Liver (tissue), 9 donors: ENCODE measurements around the gene BICDL1. TPM values are rescaled to one million over a fixed set of nuclear protein-coding genes. Genes with fewer than 3 reads are reported as not detected.

Experiments used
- DNase-seq: peaks from one replicate; pipeline ENCODE4 v3.0.0-alpha.2; 2017; ENCODE audit warnings: low spot score
- H3K27ac ChIP-seq, 2 donors: one replicate each; pipeline ENCODE4 v1.7.0; 2013; ENCODE audit warnings: inconsistent platforms in 2 of 2, low read length in 2 of 2, control low read depth in 1 of 2, low read depth in 1 of 2, mild to moderate bottlenecking in 1 of 2
- H3K27me3 ChIP-seq, 4 donors: one replicate each; pipeline versions ENCODE4 v1.6.1 to v1.7.0; 2013; ENCODE audit warnings: low read length in 3 of 4, inconsistent platforms in 1 of 4, mild to moderate bottlenecking in 1 of 4, moderate library complexity in 1 of 4; ENCODE audit not compliant: control insufficient read depth in 4 of 4, insufficient read depth in 4 of 4
- H3K36me3 ChIP-seq, 4 donors: one replicate each; pipeline versions ENCODE4 v1.6.1 to v1.7.0; 2013; ENCODE audit warnings: low read length in 3 of 4, mild to moderate bottlenecking in 3 of 4, low read depth in 1 of 4, moderate library complexity in 1 of 4; ENCODE audit not compliant: control insufficient read depth in 4 of 4, insufficient read depth in 3 of 4
- H3K4me1 ChIP-seq, 4 donors: one replicate each; pipeline versions ENCODE4 v1.6.1 to v1.7.0; 2013; ENCODE audit warnings: low read length in 3 of 4, mild to moderate bottlenecking in 3 of 4, moderate library complexity in 1 of 4; ENCODE audit not compliant: control insufficient read depth in 4 of 4, insufficient read depth in 4 of 4
- H3K4me3 ChIP-seq, 3 donors: one replicate each; pipeline versions ENCODE4 v1.6.1 to v1.7.0; 2013; ENCODE audit warnings: low read length in 3 of 3, control low read depth in 1 of 3, low read depth in 1 of 3, mild to moderate bottlenecking in 1 of 3
- H3K9ac ChIP-seq, 2 donors: one replicate each; pipeline ENCODE4 v1.7.0; 2013; ENCODE audit warnings: low read length in 2 of 2, mild to moderate bottlenecking in 2 of 2, moderate library complexity in 2 of 2, control low read depth in 1 of 2, low read depth in 1 of 2
- H3K9me3 ChIP-seq, 4 donors: one replicate each; pipeline versions ENCODE4 v1.6.1 to v1.7.0; 2013; ENCODE audit warnings: low read length in 3 of 4; ENCODE audit not compliant: control insufficient read depth in 4 of 4
- EGR1 ChIP-seq, 2 donors: IDR thresholded peaks; 2 replicates each; pipeline ENCODE4 v1.6.1; 2016 to 2018; ENCODE audit warnings: antibody characterized with exemption in 2 of 2, low read depth in 2 of 2
- FOXA1 ChIP-seq: IDR thresholded peaks from 2 replicates; pipeline ENCODE4 v1.6.1; 2016; ENCODE audit warnings: antibody characterized with exemption
- FOXA2 ChIP-seq: IDR thresholded peaks from 2 replicates; pipeline ENCODE4 v1.6.1; 2016; ENCODE audit warnings: antibody characterized with exemption
- GABPA ChIP-seq, 2 donors: IDR thresholded peaks in 1 of 2; conservative IDR thresholded peaks in 1 of 2; 2 replicates each; pipeline ENCODE4 v1.6.1; 2016; ENCODE audit warnings: antibody characterized with exemption in 2 of 2, mild to moderate bottlenecking in 1 of 2, moderate library complexity in 1 of 2
- HNF4A ChIP-seq, 2 donors: conservative IDR thresholded peaks; 2 replicates each; pipeline ENCODE4 v1.6.1; 2016; ENCODE audit warnings: antibody characterized with exemption in 2 of 2, mild to moderate bottlenecking in 2 of 2
- HNF4G ChIP-seq: IDR thresholded peaks from 2 replicates; pipeline ENCODE4 v1.6.1; 2016; ENCODE audit warnings: antibody characterized with exemption
- JUND ChIP-seq, 2 donors: IDR thresholded peaks; 2 replicates each; pipeline ENCODE4 v1.6.1; 2016; ENCODE audit warnings: antibody characterized with exemption in 2 of 2
- NR2F2 ChIP-seq: IDR thresholded peaks from 2 replicates; pipeline ENCODE4 v1.6.1; 2016; ENCODE audit warnings: antibody characterized with exemption
- RAD21 ChIP-seq, 2 donors: IDR thresholded peaks; 2 replicates each; pipeline ENCODE4 v1.6.1; 2016; ENCODE audit warnings: antibody characterized with exemption in 2 of 2, mild to moderate bottlenecking in 2 of 2
- RXRA ChIP-seq, 2 donors: IDR thresholded peaks; 2 replicates each; pipeline ENCODE4 v1.6.1; 2017 to 2018; ENCODE audit warnings: antibody characterized with exemption in 2 of 2, mild to moderate bottlenecking in 1 of 2
- SP1 ChIP-seq: IDR thresholded peaks from 2 replicates; pipeline ENCODE4 v1.6.1; 2018; ENCODE audit warnings: antibody characterized with exemption, mild to moderate bottlenecking
- TAF1 ChIP-seq: conservative IDR thresholded peaks from 2 replicates; pipeline ENCODE4 v1.6.1; 2016; ENCODE audit warnings: antibody characterized with exemption, mild to moderate bottlenecking
- YY1 ChIP-seq: IDR thresholded peaks from 2 replicates; pipeline ENCODE4 v1.6.1; 2016; ENCODE audit warnings: antibody characterized with exemption, mild to moderate bottlenecking
- WGBS: extraction: QIAGEN DNeasy Blood & Tissue Kit; methylation state at CpG from one replicate; pipeline ENCODE4 v1.1.7; 2013; 5-methylcytosine and 5-hydroxymethylcytosine counted together
- polyA plus RNA-seq, 2 donors: library from polyadenylated mRNA; stranded (reverse) in 1 of 2; unstranded in 1 of 2; fragments of 200-250 nt in 1 of 2; fragments of >200 nt in 1 of 2; fragmentation: Nextera tagmentation in 1 of 2; extraction: Ambion mirVana in 1 of 2; gene quantifications; one replicate each; pipeline versions ENCODE4 v1.2.1 to v1.2.3, GENCODE V29; 2013 to 2015
- total RNA-seq, 2 donors: library from RNA; depleted of rRNA; stranded (reverse); fragments of >200 nt; gene quantifications; one replicate each; pipeline ENCODE4 v1.2.3, GENCODE V29; 2014
- TF ChIP-seq, protein P1 (sequence below): IDR thresholded peaks from 2 replicates; pipeline ENCODE4 v1.6.1; 2016; ENCODE audit warnings: antibody characterized with exemption, mild to moderate bottlenecking
- TF ChIP-seq, protein P2 (sequence below): IDR thresholded peaks from 2 replicates; pipeline ENCODE4 v1.6.1; 2016; ENCODE audit warnings: antibody characterized with exemption
- TF ChIP-seq, protein P3 (sequence below): IDR thresholded peaks from 2 replicates; pipeline ENCODE4 v1.6.1; 2016; ENCODE audit warnings: antibody characterized with exemption
- TF ChIP-seq, protein P4 (sequence below): fragments of 150-350 bp; IDR thresholded peaks from 2 replicates; pipeline ENCODE4 v1.5.1; 2017; ENCODE audit warnings: improper control_type of control experiment, low read depth, low read length; ENCODE audit not compliant: missing input control
- TF ChIP-seq, protein P5 (sequence below): IDR thresholded peaks from 2 replicates; pipeline ENCODE4 v1.6.1; 2016; ENCODE audit warnings: antibody characterized with exemption
- donor health status: healthy.
- donor health status: healthy.
- donor health status: healthy.
- donor health status: healthy.
- donor health status: healthy.

The BICDL1 gene
- total and polyA plus RNA-seq, 4 donors = 0.65 to 3.8 (median 2.3) TPM

DNA sequence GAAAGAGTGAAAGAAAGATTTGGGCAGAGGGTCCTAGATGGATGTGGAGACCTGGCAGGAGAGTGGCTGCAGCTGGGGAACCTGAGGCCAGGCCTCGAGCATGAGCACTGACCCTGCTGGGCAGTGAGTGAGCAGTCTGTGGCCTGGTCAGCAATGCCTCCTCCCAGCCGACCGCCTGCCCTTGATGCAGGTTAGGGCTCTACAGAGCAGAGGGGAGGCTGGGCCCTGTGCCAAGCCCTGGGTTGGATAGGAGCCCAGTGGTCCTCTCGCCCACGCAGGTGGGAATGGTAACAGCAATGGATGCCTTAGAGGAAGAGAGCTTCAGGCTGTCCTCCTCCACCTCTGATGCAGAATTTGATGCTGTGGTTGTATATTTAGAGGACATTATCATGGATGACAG, 67.7 kb downstream of the BICDL1 start:
- no peak overlapping the region for H3K27ac ChIP-seq
- no peak for TF ChIP-seq YY1
- TF ChIP-seq SP1 = no peak
- TF ChIP-seq RXRA (IDR thresholded peaks at IDR 0.05) = no peak
- TF ChIP-seq EGR1 (IDR thresholded peaks at IDR 0.05; ENCODE audit: low read depth in 2 of 2) = no peak
- no peak for TF ChIP-seq HNF4G
- TF ChIP-seq, protein P1, sequence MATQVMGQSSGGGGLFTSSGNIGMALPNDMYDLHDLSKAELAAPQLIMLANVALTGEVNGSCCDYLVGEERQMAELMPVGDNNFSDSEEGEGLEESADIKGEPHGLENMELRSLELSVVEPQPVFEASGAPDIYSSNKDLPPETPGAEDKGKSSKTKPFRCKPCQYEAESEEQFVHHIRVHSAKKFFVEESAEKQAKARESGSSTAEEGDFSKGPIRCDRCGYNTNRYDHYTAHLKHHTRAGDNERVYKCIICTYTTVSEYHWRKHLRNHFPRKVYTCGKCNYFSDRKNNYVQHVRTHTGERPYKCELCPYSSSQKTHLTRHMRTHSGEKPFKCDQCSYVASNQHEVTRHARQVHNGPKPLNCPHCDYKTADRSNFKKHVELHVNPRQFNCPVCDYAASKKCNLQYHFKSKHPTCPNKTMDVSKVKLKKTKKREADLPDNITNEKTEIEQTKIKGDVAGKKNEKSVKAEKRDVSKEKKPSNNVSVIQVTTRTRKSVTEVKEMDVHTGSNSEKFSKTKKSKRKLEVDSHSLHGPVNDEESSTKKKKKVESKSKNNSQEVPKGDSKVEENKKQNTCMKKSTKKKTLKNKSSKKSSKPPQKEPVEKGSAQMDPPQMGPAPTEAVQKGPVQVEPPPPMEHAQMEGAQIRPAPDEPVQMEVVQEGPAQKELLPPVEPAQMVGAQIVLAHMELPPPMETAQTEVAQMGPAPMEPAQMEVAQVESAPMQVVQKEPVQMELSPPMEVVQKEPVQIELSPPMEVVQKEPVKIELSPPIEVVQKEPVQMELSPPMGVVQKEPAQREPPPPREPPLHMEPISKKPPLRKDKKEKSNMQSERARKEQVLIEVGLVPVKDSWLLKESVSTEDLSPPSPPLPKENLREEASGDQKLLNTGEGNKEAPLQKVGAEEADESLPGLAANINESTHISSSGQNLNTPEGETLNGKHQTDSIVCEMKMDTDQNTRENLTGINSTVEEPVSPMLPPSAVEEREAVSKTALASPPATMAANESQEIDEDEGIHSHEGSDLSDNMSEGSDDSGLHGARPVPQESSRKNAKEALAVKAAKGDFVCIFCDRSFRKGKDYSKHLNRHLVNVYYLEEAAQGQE = no peak
- no peak for TF ChIP-seq GABPA (IDR thresholded peaks at IDR 0.05 in 1 of 2, conservative IDR thresholded peaks at IDR 0.05 in 1 of 2)
- H3K27me3 ChIP-seq = no peaks in the 10 kb centered on the region
- 95% methylated on average over 5 of the region's 5 CpGs for WGBS
- H3K4me3 ChIP-seq = no peak overlapping the region
- H3K36me3 ChIP-seq = no peaks in the 10 kb centered on the region
- H3K9ac ChIP-seq = no peak overlapping the region
- no peaks in the 10 kb centered on the region for H3K9me3 ChIP-seq
- H3K4me1 ChIP-seq = peaks cover 2 to 18% (median 11%) of the 10 kb centered on the region in 4 donors
- no peak for DNase-seq

DNA sequence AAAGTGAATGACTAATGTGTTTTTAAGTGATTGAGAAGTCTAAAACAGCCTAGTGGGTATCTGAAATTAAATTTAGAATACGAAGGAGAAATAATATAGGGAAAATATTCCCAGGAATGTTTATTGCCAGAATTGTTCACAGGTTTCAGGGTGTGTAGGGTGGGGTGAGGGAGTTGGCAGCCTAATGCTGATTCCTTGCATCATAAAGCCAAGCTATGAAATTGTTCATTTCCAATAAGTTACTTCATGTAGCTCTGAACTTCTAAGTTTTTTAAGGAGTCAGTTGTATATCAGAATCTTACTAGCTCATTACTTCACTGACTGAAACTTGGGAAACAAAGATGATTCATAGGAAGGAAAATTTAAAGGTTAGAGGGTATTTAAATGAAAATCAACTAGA, 71.2 kb downstream of the BICDL1 start:
- Histone ChIP-seq H3K27ac (no peak overlapping the region), H3K9ac (no peak overlapping the region), H3K4me1 (peaks cover 6 to 29% (median 23%) of the 10 kb centered on the region in 4 donors), H3K36me3 (no peaks in the 10 kb centered on the region), H3K27me3 (no peaks in the 10 kb centered on the region), H3K4me3 (no peak overlapping the region), H3K9me3 (no peaks in the 10 kb centered on the region)
- no peak for TF ChIP-seq FOXA1
- TF ChIP-seq GABPA (IDR thresholded peaks at IDR 0.05 in 1 of 2, conservative IDR thresholded peaks at IDR 0.05 in 1 of 2) = no peak
- TF ChIP-seq, protein P2, sequence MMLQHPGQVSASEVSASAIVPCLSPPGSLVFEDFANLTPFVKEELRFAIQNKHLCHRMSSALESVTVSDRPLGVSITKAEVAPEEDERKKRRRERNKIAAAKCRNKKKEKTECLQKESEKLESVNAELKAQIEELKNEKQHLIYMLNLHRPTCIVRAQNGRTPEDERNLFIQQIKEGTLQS = no peak
- TF ChIP-seq, protein P3, sequence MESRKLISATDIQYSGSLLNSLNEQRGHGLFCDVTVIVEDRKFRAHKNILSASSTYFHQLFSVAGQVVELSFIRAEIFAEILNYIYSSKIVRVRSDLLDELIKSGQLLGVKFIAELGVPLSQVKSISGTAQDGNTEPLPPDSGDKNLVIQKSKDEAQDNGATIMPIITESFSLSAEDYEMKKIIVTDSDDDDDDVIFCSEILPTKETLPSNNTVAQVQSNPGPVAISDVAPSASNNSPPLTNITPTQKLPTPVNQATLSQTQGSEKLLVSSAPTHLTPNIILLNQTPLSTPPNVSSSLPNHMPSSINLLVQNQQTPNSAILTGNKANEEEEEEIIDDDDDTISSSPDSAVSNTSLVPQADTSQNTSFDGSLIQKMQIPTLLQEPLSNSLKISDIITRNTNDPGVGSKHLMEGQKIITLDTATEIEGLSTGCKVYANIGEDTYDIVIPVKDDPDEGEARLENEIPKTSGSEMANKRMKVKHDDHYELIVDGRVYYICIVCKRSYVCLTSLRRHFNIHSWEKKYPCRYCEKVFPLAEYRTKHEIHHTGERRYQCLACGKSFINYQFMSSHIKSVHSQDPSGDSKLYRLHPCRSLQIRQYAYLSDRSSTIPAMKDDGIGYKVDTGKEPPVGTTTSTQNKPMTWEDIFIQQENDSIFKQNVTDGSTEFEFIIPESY = no peak
- no peak for TF ChIP-seq RXRA (IDR thresholded peaks at IDR 0.05)
- TF ChIP-seq HNF4A (conservative IDR thresholded peaks at IDR 0.05) = no peak
- TF ChIP-seq, protein P4, sequence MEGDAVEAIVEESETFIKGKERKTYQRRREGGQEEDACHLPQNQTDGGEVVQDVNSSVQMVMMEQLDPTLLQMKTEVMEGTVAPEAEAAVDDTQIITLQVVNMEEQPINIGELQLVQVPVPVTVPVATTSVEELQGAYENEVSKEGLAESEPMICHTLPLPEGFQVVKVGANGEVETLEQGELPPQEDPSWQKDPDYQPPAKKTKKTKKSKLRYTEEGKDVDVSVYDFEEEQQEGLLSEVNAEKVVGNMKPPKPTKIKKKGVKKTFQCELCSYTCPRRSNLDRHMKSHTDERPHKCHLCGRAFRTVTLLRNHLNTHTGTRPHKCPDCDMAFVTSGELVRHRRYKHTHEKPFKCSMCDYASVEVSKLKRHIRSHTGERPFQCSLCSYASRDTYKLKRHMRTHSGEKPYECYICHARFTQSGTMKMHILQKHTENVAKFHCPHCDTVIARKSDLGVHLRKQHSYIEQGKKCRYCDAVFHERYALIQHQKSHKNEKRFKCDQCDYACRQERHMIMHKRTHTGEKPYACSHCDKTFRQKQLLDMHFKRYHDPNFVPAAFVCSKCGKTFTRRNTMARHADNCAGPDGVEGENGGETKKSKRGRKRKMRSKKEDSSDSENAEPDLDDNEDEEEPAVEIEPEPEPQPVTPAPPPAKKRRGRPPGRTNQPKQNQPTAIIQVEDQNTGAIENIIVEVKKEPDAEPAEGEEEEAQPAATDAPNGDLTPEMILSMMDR = no peak
- TF ChIP-seq, protein P1 = no peak
- no peak for TF ChIP-seq YY1
- no peak for TF ChIP-seq HNF4G
- TF ChIP-seq EGR1 (IDR thresholded peaks at IDR 0.05; ENCODE audit: low read depth in 2 of 2) = no peak
- no peak for TF ChIP-seq JUND (IDR thresholded peaks at IDR 0.05)
- no peak for TF ChIP-seq FOXA2
- TF ChIP-seq TAF1 = no peak
- TF ChIP-seq RAD21 (IDR thresholded peaks at IDR 0.05) = no peak
- no peak for TF ChIP-seq SP1
- TF ChIP-seq, protein P5, sequence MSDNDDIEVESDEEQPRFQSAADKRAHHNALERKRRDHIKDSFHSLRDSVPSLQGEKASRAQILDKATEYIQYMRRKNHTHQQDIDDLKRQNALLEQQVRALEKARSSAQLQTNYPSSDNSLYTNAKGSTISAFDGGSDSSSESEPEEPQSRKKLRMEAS = no peak
- TF ChIP-seq NR2F2 = no peak
- no peak for DNase-seq
- WGBS = 87% methylated on average over 1 of the region's 1 CpG
